Vagina (tissue), 2 donors: ENCODE measurements around the gene PCDHA9.
"Not testable (repeated sequence)": the region's sequence is repeated elsewhere in the genome, so short reads cannot be mapped to it uniquely, and the experiment has no call there.

Experiments
- CTCF ChIP-seq, 3 experiments: fragments of 450-650 bp in 2 of 3; fragments of 200-600 bp in 1 of 3; sonication (generic) in 1 of 3; IDR thresholded peaks; one replicate each; pipeline ENCODE4 v1.5.1; 2017 to 2019; ENCODE audit warnings: antibody characterized with exemption in 3 of 3, mild to moderate bottlenecking in 2 of 3, moderate library complexity in 2 of 3
- POLR2A ChIP-seq, 2 donors: fragments of 450-650 bp; IDR thresholded peaks; one replicate each; pipeline ENCODE4 v1.6.1; 2017; ENCODE audit warnings: antibody characterized with exemption in 2 of 2, mild to moderate bottlenecking in 2 of 2, moderate library complexity in 2 of 2
- POLR2AphosphoS5 ChIP-seq, 2 donors: sonication (generic); formaldehyde crosslinking; IDR thresholded peaks; one replicate each; pipeline ENCODE4 v1.9.0; 2017; ENCODE audit warnings: antibody characterized with exemption in 2 of 2, mild to moderate bottlenecking in 2 of 2, low read depth in 1 of 2; ENCODE audit not compliant: insufficient read depth in 1 of 2

DNA sequence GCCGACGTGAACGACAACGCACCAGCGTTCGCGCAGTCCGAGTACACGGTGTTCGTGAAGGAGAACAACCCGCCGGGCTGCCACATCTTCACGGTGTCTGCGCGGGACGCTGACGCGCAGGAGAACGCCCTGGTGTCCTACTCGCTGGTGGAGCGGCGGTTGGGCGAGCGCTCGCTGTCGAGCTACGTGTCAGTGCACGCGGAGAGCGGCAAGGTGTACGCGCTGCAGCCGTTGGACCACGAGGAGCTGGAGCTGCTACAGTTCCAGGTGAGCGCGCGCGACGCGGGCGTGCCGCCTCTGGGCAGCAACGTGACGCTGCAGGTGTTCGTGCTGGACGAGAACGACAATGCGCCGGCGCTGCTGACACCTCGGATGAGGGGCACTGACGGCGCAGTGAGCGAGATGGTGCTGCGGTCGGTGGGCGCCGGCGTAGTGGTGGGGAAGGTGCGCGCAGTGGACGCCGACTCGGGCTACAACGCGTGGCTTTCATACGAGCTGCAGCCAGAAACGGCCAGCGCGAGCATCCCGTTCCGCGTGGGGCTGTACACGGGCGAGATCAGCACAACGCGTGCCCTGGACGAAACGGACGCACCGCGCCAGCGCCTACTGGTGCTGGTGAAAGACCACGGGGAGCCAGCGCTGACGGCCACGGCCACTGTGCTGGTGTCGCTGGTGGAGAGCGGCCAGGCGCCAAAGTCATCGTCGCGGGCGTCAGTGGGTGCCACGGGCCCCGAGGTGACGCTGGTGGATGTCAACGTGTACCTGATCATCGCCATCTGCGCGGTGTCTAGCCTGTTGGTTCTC, 1.9 kb downstream of the PCDHA9 start:
- not testable (repeated sequence) for TF ChIP-seq POLR2A (IDR thresholded peaks at IDR 0.05); CTCF (IDR thresholded peaks at IDR 0.05); POLR2AphosphoS5 (IDR thresholded peaks at IDR 0.05; ENCODE audit: insufficient read depth in 1 of 2, low read depth in 1 of 2)
